Fibroblast of lung (primary cell): ENCODE measurements around the gene CAMKMT.

ENCODE experiments used
- CTCF ChIP-seq, 2 donors: IDR thresholded peaks in 1 of 2; conservative IDR thresholded peaks in 1 of 2; 1 replicate in 1 of 2; 2 replicates in 1 of 2; pipeline ENCODE4 v1.5.1; 2011 to 2012; ENCODE audit warnings: low read length in 2 of 2, control low read depth in 1 of 2, inconsistent platforms in 1 of 2, low read depth in 1 of 2, mild to moderate bottlenecking in 1 of 2
- EZH2 ChIP-seq: IDR thresholded peaks from 2 replicates; pipeline ENCODE4 v1.5.1; 2012; ENCODE audit warnings: low read length, control low read depth, mild to moderate bottlenecking; ENCODE audit errors: missing control alignments

DNA sequence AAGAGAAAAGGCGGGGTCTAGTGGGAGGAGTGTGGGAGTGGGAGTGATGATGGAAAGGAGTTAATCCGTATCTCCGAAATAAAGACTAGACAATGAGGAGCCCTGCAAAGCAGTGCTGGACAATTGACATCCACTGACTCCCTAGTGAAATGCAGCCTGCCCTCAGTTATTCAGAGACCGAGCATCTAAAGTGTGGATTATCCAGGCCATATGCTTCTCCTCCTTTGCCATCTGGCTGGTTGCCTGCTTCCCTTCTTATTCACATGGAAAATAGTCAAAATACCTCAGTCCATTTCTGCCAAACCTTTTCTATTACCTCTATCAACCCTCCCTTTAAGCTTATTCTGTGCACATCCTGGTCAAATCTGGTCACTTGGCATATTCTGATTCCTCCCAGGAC, 291.0 kb downstream of the CAMKMT start:
- TF ChIP-seq EZH2 (no peak), CTCF (conservative IDR thresholded peaks at IDR 0.05 in 1 of 2, IDR thresholded peaks at IDR 0.05 in 1 of 2; ENCODE audit: low read depth in 1 of 2, low read length in 2 of 2) (no peak)
